ENCODE measurements around the gene CD19. TPM values are rescaled to one million over a fixed set of nuclear protein-coding genes. Genes with fewer than 3 reads are reported as not detected.

Gene CD19
- polyA plus RNA-seq, 1 donor from 2014 or later = not detected

DNA sequence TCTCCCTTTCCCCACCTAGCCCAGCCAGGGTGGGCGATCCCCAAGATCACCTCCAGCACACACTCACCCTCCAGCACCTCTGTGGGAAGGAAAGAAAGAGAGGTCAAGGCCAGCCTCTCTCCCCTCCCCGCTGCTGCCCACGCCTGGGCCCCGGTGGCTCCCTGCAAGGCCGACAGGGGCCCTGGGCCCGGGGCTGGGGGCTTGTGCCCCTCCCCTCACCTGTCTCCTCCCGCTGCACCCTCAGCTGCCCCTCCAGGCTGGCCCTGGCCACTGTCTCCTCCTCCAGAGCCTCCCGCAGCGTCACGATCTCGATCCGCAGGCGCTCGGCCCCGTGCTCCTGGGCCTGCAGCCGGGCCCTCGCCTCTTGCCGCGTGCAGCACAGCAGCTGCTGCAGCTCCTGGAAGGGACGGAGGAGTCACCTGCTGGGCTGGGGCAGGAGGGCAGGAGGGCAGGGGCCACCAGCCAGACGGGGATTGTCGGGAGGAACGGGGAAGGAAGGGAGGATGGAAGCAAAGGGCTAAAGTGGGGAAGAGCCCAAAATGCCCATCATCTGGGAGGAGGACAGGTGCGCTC is 25.9 kb upstream of the CD19 start (continued):
- TF ChIP-seq, protein P1, sequence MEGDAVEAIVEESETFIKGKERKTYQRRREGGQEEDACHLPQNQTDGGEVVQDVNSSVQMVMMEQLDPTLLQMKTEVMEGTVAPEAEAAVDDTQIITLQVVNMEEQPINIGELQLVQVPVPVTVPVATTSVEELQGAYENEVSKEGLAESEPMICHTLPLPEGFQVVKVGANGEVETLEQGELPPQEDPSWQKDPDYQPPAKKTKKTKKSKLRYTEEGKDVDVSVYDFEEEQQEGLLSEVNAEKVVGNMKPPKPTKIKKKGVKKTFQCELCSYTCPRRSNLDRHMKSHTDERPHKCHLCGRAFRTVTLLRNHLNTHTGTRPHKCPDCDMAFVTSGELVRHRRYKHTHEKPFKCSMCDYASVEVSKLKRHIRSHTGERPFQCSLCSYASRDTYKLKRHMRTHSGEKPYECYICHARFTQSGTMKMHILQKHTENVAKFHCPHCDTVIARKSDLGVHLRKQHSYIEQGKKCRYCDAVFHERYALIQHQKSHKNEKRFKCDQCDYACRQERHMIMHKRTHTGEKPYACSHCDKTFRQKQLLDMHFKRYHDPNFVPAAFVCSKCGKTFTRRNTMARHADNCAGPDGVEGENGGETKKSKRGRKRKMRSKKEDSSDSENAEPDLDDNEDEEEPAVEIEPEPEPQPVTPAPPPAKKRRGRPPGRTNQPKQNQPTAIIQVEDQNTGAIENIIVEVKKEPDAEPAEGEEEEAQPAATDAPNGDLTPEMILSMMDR (IDR thresholded peaks at IDR 0.05; ENCODE audit: poor library complexity, severe bottlenecking) = no peak
- TF ChIP-seq TAF1 (IDR thresholded peaks at IDR 0.05; ENCODE audit: low read depth) = no peak
- TF ChIP-seq MXI1 (conservative IDR thresholded peaks at IDR 0.05; ENCODE audit: poor library complexity, severe bottlenecking) = no peak
- no peak for TF ChIP-seq EZH2 (IDR thresholded peaks at IDR 0.05; ENCODE audit: borderline replicate concordance, insufficient read depth, low read length, poor library complexity, severe bottlenecking)

- Histone ChIP-seq H2AFZ (ENCODE audit: low read depth, low read length) (no peak overlapping the region), H4K20me1 (ENCODE audit: insufficient read depth) (no peaks in the 10 kb centered on the region), H3K4me2 (ENCODE audit: low read length) (no peak overlapping the region), H3K9ac (ENCODE audit: low read length) (no peak overlapping the region), H3K9me3 (ENCODE audit: low read length) (no peaks in the 10 kb centered on the region), H3K79me2 (replicated peaks; ENCODE audit: insufficient read depth, low read length) (no peaks in the 10 kb centered on the region), H3K36me3 (ENCODE audit: insufficient read depth, low read length) (no peaks in the 10 kb centered on the region), H3K4me3 (ENCODE audit: low read length) (no peak overlapping the region), H3K9me2 (ENCODE audit: insufficient read depth, low read length) (no peaks in the 10 kb centered on the region), H3K27ac (ENCODE audit: low read length) (no peak overlapping the region), H3K27me3 (ENCODE audit: insufficient read depth, low read depth, low read length) (no peaks in the 10 kb centered on the region), H3F3A (ENCODE audit: insufficient read depth, low read length, poor library complexity, severe bottlenecking) (no peaks in the 10 kb centered on the region)
- no peak for TF ChIP-seq POLR2AphosphoS5 (IDR thresholded peaks at IDR 0.05)
- TF ChIP-seq, protein P2, sequence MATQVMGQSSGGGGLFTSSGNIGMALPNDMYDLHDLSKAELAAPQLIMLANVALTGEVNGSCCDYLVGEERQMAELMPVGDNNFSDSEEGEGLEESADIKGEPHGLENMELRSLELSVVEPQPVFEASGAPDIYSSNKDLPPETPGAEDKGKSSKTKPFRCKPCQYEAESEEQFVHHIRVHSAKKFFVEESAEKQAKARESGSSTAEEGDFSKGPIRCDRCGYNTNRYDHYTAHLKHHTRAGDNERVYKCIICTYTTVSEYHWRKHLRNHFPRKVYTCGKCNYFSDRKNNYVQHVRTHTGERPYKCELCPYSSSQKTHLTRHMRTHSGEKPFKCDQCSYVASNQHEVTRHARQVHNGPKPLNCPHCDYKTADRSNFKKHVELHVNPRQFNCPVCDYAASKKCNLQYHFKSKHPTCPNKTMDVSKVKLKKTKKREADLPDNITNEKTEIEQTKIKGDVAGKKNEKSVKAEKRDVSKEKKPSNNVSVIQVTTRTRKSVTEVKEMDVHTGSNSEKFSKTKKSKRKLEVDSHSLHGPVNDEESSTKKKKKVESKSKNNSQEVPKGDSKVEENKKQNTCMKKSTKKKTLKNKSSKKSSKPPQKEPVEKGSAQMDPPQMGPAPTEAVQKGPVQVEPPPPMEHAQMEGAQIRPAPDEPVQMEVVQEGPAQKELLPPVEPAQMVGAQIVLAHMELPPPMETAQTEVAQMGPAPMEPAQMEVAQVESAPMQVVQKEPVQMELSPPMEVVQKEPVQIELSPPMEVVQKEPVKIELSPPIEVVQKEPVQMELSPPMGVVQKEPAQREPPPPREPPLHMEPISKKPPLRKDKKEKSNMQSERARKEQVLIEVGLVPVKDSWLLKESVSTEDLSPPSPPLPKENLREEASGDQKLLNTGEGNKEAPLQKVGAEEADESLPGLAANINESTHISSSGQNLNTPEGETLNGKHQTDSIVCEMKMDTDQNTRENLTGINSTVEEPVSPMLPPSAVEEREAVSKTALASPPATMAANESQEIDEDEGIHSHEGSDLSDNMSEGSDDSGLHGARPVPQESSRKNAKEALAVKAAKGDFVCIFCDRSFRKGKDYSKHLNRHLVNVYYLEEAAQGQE (IDR thresholded peaks at IDR 0.05; ENCODE audit: borderline replicate concordance) = no peak
- no peak for TF ChIP-seq SMC3 (conservative IDR thresholded peaks at IDR 0.05; ENCODE audit: poor library complexity)
- TF ChIP-seq EP300 (conservative IDR thresholded peaks at IDR 0.05; ENCODE audit: poor library complexity, severe bottlenecking) = no peak
- no peak for TF ChIP-seq RAD21 (conservative IDR thresholded peaks at IDR 0.05)
- TF ChIP-seq TAF1 (IDR thresholded peaks at IDR 0.05; ENCODE audit: low read depth) = no peak
- TF ChIP-seq MXI1 (conservative IDR thresholded peaks at IDR 0.05; ENCODE audit: poor library complexity, severe bottlenecking) = no peak
- TF ChIP-seq EZH2 (IDR thresholded peaks at IDR 0.05; ENCODE audit: borderline replicate concordance, insufficient read depth, low read length, poor library complexity, severe bottlenecking) = no peak
Measured at GRCh38 chr16:28910086-28911031, 21.4 kb upstream of the CD19 start.

Measured in neural cell (in vitro differentiated cells).